WTC11 (cell line): Measurements from ENCODE around the gene AHCYL1.

Experiments
- CBFB ChIP-seq: sonication (generic); formaldehyde crosslinking; IDR thresholded peaks from 2 replicates; pipeline ENCODE4 v1.8.1; 2022; ENCODE audit warnings: mild to moderate bottlenecking, low read depth, missing genetic modification reagents
- CTCF ChIP-seq: fragments of 200-600 bp; IDR thresholded peaks from 2 replicates; pipeline ENCODE4 v1.8.0; 2022; ENCODE audit warnings: antibody characterized with exemption
- IRF2 ChIP-seq: sonication (generic); formaldehyde crosslinking; IDR thresholded peaks from 2 replicates; pipeline ENCODE4 v1.8.0; 2022; ENCODE audit warnings: low read depth, missing genetic modification reagents, borderline replicate concordance
- MAX ChIP-seq: sonication (generic); formaldehyde crosslinking; IDR thresholded peaks from 2 replicates; pipeline ENCODE4 v1.8.0; 2022; ENCODE audit warnings: mild to moderate bottlenecking, missing genetic modification reagents
- SMAD3 ChIP-seq: sonication (generic); formaldehyde crosslinking; IDR thresholded peaks from 2 replicates; pipeline ENCODE4 v1.8.0; 2022; ENCODE audit warnings: missing genetic modification reagents, mild to moderate bottlenecking, borderline replicate concordance
- SP1 ChIP-seq: sonication (generic); formaldehyde crosslinking; conservative IDR thresholded peaks from 2 replicates; pipeline ENCODE4 v1.8.1; 2022; ENCODE audit warnings: missing genetic modification reagents
- TEAD1 ChIP-seq: sonication (generic); formaldehyde crosslinking; IDR thresholded peaks from 2 replicates; pipeline ENCODE4 v1.8.0; 2022; ENCODE audit warnings: mild to moderate bottlenecking, missing genetic modification reagents
- TP53 ChIP-seq: sonication (generic); formaldehyde crosslinking; IDR thresholded peaks from 2 replicates; pipeline ENCODE4 v1.8.1; 2023; ENCODE audit warnings: mild to moderate bottlenecking, missing genetic modification reagents
- ZNF281 ChIP-seq: sonication (generic); formaldehyde crosslinking; IDR thresholded peaks from 2 replicates; pipeline ENCODE4 v1.8.0; 2023; ENCODE audit warnings: mild to moderate bottlenecking, missing genetic modification reagents
- TF ChIP-seq, protein P1 (sequence below): fragments of 250-450 bp; sonication (Bioruptor Pico); IDR thresholded peaks from 2 replicates; pipeline ENCODE4 v1.8.0; 2021; ENCODE audit warnings: mild to moderate bottlenecking

DNA sequence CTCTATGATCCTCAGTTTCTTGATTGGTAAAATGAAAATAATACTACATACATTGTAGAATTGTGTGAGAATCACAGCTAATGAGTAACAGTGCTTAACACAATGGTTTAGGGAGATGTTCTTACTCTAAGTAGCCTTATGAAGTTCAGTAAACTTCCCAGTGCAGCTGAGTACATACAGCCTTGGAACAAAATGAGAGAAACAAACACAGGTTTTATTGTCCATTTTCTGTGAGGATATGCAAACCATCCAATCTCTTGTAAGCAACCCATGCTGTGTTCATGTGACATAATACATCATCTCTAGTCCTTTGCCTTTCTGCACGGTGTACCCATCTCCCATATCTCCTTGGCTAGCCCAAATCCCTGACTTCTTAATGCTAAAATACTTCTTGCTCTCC is 35.2 kb downstream of the AHCYL1 start:
- no peak for TF ChIP-seq MAX (CRISPR knock-in tag)
- TF ChIP-seq CTCF, result no peak
- no peak for TF ChIP-seq TP53 (CRISPR knock-in tag)
- no peak for TF ChIP-seq SMAD3 (CRISPR knock-in tag)
- no peak for TF ChIP-seq CBFB (CRISPR knock-in tag)
- TF ChIP-seq TEAD1, result no peak
- TF ChIP-seq, protein P1, sequence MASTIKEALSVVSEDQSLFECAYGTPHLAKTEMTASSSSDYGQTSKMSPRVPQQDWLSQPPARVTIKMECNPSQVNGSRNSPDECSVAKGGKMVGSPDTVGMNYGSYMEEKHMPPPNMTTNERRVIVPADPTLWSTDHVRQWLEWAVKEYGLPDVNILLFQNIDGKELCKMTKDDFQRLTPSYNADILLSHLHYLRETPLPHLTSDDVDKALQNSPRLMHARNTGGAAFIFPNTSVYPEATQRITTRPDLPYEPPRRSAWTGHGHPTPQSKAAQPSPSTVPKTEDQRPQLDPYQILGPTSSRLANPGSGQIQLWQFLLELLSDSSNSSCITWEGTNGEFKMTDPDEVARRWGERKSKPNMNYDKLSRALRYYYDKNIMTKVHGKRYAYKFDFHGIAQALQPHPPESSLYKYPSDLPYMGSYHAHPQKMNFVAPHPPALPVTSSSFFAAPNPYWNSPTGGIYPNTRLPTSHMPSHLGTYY (CRISPR knock-in tag), result no peak
- no peak for TF ChIP-seq ZNF281
- TF ChIP-seq IRF2 (CRISPR knock-in tag), result no peak
- no peak for TF ChIP-seq SP1 (CRISPR knock-in tag)
